Activated naive CD8-positive, alpha-beta T cell (primary cell): ENCODE measurements around the gene MYO15A.
"Not testable (repeated sequence)": the region's sequence is repeated elsewhere in the genome, so short reads cannot be mapped to it uniquely, and the experiment has no call there.

ENCODE experiments used
- H3K27ac Mint-ChIP-seq: one replicate; pipeline ENCODE4 v1.8.0; 2021; ENCODE audit warnings: mixed read lengths
- H3K27me3 Mint-ChIP-seq: one replicate; pipeline ENCODE4 v1.8.0; 2021; ENCODE audit warnings: mixed read lengths
- H3K36me3 Mint-ChIP-seq: one replicate; pipeline ENCODE4 v1.8.0; 2021; ENCODE audit warnings: mixed read lengths
- H3K4me1 Mint-ChIP-seq: one replicate; pipeline ENCODE4 v1.8.0; 2021; ENCODE audit warnings: low read depth, mixed read lengths
- H3K4me3 Mint-ChIP-seq: one replicate; pipeline ENCODE4 v1.8.0; 2021; ENCODE audit warnings: mild to moderate bottlenecking, mixed read lengths
- H3K9me3 Mint-ChIP-seq: one replicate; pipeline ENCODE4 v1.8.0; 2021; ENCODE audit warnings: low read depth, mixed read lengths

Gene MYO15A

DNA sequence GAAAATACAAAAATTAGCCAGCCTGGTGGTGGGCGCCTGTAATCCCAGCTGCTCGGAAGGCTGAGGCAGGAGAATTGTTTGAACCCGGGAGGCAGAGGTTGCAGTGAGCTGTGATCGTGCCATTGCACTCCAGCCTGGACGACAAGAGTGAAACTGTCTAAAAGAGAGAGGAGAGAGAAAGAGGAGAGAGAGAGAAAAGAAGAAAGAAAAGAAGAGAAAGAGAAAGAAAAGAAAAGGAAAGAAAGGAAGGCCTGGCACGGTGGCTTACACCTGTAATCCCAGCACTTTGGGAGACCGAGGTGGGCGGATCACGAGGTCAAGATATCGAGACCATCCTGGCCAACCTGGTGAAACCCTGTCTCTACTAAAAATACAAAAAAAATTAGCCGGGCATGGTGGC lies 108.3 kb downstream of the MYO15A start:
- not testable (repeated sequence) for H3K36me3 Mint-ChIP-seq, H3K4me1 Mint-ChIP-seq, H3K9me3 Mint-ChIP-seq, H3K27me3 Mint-ChIP-seq, H3K4me3 Mint-ChIP-seq, H3K27ac Mint-ChIP-seq

DNA sequence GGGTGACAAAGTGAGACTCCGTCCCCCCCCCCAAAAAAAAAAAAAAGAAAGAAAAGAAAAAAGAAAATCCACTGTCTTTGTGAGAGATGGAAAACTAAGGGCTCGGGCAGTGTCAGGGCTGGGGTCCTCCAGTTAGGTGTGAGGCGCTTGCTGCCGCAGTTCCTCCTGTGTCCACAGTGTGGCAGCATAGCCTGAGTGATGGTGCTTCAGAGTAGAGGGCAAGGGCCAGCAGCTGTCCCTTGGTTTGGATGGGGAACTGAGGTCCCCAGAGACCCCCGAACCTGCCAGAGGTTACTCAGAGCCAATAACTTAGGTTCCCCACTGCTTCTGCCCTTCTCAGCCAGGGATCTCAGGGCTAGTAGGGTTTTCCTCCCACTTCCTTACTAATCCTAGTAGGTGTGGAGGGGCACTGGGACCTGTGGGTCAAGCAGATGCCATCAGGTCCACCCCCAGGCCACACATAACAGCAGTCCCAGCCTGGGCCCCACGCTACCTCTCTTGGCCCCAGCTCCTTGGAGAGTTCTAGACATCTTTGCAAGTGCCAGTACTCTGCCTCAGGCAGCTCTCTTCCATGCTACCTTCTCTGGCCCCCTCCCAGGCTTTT lies 109.0 kb downstream of the MYO15A start:
- H3K27ac Mint-ChIP-seq, result no peak overlapping the region
- no peak overlapping the region for H3K4me3 Mint-ChIP-seq
- H3K4me1 Mint-ChIP-seq, result peaks cover 1% of the 10 kb centered on the region

DNA sequence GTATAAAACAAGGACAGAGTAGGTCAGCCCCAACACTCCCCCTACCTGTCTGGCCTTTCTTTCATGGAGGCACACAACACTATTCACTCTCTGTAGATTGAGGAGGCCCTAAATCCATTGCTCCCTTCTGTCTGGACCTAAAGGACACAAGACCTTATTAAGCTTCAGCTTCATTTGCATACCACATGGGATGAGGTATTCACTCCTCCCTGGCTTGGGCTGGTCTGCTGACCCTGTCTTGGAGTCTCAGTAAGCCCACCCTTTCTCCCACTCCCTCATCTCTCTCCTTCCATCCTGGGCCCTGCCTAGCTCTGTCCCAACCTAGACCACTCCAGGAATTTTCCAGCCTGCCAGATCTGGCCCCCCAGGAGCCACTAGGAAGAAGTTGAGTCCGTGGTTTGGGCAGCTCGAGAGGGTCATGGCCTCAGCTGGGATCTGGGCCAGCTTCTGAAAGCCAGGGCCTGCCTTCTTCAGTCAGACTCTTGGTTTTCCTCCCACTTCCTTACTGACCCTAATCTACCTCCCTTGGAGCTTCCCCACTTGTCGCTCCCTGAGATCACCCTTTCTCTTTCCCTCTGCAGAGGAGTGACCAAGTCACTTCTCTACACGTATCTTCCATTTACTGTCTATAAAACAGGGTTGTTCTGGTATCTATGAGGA lies 110.3 kb downstream of the MYO15A start:
- no peak overlapping the region for H3K4me3 Mint-ChIP-seq
- no peaks in the 10 kb centered on the region for H3K27me3 Mint-ChIP-seq
- H3K9me3 Mint-ChIP-seq, result no peaks in the 10 kb centered on the region
- H3K27ac Mint-ChIP-seq, result no peak overlapping the region
- no peaks in the 10 kb centered on the region for H3K36me3 Mint-ChIP-seq
- peaks cover 1% of the 10 kb centered on the region for H3K4me1 Mint-ChIP-seq

More for the DNA sequence above, 109.0 kb downstream of the MYO15A start:
- Mint-ChIP-seq H3K36me3 (no peaks in the 10 kb centered on the region), H3K27me3 (no peaks in the 10 kb centered on the region), H3K9me3 (no peaks in the 10 kb centered on the region)

DNA sequence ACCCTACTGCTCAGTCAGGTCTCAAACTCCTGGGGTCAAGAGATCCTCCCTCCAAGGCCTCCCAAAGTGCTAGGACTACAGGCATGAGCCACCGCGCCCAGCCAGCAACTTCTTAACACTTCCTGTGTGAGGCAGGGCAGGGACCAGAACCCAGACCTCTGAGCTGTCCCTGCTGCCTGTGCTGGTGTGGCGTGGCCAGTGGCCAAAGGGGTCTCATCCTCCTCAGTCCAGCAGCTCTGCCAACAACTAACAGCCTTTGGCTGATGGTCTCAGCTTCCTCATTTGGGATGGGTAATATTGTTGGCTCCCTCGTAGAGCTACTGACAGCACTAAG lies 115.5 kb downstream of the MYO15A start:
- Mint-ChIP-seq H3K27me3 (no peaks in the 10 kb centered on the region), H3K4me3 (no peak overlapping the region), H3K9me3 (no peaks in the 10 kb centered on the region), H3K36me3 (no peaks in the 10 kb centered on the region), H3K27ac (no peak overlapping the region), H3K4me1 (peaks cover 18% of the 10 kb centered on the region)

DNA sequence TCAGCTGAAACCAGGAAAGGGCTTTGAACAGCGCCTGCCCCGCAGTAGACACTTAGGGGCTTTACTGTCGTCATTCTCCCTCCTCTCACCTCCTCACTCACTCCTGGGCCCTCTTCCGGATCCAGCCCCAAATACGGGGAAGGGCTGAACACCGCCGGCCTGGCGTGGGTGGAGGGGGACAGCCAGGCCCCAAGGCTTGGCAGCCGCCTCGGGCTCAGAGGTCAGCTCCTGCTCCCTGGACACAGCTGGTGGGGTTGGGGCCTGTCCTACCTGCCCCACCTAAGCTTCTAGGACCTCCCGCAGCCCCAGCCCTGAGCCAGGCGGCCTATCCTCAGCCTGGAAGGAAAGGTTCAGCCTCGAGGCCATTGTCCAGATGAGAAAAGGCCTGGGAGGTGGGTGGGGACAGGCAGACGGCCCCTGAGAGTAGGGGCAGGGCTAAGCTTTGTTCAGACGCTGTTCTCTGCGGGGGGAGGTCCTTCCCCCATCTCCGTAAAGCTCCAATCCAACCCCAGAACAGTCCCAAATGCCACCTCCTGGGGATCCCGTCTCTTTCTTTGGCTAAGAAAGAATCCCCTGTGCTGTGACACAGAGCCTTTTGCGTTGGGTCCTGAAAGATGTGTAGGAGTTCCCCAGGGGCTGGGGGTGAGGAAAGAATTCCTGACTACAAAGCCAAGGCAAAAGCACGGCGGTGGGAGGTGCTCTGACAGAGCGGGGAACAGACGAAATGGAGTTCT lies 116.0 kb downstream of the MYO15A start:
- Mint-ChIP-seq H3K4me1 (peaks cover 18% of the 10 kb centered on the region), H3K4me3 (peak overlapping the region; percentile 75), H3K27ac (peak overlapping the region; percentile 66), H3K9me3 (no peaks in the 10 kb centered on the region), H3K27me3 (no peaks in the 10 kb centered on the region), H3K36me3 (no peaks in the 10 kb centered on the region)

DNA sequence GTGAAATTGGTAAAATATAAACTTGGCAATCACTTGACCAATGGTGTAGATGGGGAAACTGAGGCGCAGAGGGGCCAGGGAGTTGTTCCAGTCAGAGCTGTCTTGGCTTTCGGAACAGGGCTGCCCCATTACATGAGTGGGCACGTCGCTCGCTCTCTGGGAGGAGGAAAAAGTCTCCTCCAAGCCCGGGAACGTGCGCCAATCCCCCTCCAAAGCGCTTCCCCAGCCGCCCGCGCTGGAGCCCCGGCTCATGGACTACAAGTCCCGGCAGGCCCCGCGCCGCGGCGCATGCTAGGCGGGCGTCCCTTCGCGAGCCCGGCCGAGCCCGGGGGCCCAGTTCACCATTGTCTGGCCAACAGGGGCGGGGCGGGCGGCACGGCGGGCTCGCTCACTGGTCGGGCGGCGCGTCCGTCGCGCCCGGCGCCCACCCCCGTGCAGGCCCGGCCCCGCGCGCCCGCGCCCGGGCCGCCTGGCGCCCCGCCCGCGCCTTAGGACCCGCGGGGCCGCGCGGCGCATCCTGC lies 116.6 kb downstream of the MYO15A start, which contains the start of gene LLGL1:
Gene LLGL1 (plus strand): TSS at position 515 of the 521 bp plus-strand sequence. CDS start 48 bp downstream, outside the sequence.
- H3K27ac Mint-ChIP-seq, result peak within 1 kb of the TSS; percentile 95
- H3K9me3 Mint-ChIP-seq, result no peaks in the 10 kb centered on the region
- H3K4me3 Mint-ChIP-seq, result peak within 1 kb of the TSS; percentile 99
- H3K27me3 Mint-ChIP-seq, result no peaks in the 10 kb centered on the region
- H3K4me1 Mint-ChIP-seq, result peaks cover 18% of the 10 kb centered on the region
- no peaks in the 10 kb centered on the region for H3K36me3 Mint-ChIP-seq

DNA sequence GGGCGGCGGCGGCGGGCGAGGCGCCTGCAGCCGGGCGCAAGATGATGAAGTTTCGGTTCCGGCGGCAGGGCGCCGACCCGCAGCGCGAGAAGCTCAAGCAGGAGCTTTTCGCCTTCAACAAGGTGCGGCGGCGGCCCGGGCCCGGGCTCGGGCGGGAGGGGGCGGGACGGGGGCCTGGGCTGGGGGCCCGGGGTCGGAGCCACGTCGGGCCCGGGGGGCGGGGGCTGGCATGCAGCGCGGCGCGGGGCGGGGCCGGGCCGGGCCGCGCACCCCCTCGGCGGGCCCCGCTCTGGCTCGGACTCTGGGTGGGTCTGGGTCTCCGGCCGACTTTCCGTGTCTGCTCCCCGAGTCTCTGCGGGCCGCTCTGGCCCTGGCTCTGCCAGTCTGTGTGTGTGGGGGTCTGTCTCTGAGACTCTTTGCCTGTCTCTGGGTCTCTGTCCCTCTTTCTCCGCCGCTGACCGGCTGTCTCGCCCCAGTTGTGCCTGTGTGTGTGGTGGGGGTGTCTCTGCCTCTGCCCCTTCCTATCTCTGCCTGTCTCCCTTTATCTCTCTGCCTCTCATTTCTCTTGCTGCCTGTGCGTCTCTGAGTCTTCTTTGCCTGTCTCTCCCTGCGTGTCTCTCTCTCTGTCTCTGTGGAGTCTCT lies 117.2 kb downstream of the MYO15A start:
- Mint-ChIP-seq H3K9me3 (no peaks in the 10 kb centered on the region), H3K4me1 (peaks cover 18% of the 10 kb centered on the region), H3K27ac (peak overlapping the region; percentile 95), H3K36me3 (no peaks in the 10 kb centered on the region), H3K27me3 (no peaks in the 10 kb centered on the region), H3K4me3 (peak overlapping the region; percentile 99)

DNA sequence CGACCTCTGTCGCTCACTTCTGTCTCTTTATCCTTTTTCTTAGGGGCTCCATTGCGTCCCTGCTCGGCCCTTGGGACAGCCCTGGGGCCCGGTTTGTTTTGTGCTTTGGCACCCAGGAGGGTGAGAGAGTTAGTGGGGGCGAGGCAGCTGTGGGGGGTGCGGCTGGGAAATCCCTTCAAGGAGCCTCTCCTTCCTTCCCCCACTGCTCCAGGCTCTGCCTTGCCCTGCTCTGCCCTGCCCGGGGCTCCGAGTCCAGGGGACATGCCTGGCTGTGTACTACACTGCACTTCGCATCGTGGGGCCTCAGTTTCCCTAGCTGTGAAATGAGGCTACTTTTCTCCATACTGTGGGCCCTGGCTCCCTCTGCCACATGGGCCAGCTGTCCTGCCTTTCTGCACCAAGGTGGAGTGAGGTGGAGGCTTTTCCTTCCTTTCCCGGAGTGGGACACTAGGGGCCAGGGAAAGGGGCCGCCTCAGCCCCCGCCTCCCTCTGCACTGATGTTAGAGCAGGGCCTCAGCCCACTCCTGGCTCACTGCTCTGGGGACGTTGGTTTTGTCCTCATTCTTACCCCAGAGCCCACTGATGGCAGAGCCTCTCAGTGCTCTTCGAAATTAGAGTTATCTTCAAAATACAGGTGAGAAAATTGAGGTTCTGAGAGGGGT lies 117.9 kb downstream of the MYO15A start:
- Mint-ChIP-seq H3K4me3 (peak overlapping the region; percentile 99), H3K27me3 (no peaks in the 10 kb centered on the region), H3K27ac (peak overlapping the region; percentile 95), H3K4me1 (peaks cover 18% of the 10 kb centered on the region), H3K9me3 (no peaks in the 10 kb centered on the region), H3K36me3 (no peaks in the 10 kb centered on the region)

DNA sequence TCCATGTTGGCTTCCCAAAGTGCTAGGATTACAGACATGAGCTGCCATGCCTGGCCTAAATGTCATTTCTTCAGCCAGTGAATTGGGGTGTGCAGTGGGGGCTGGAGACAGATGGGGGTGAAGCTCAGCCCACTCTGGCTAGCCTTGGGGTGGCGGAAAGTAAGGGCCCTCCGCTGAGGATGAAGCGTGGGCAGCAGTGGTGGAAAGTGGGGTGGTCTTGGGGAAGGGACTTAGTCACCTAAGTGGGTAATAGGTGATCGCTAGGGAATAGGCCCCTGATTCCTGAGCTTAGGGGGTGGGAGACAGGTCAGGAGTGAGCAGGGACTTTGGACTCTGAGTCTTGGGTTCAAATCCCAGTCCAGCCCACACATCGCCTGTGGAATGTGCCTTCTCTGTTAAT lies 119.1 kb downstream of the MYO15A start:
- Mint-ChIP-seq H3K27me3 (no peaks in the 10 kb centered on the region), H3K4me1 (peaks cover 18% of the 10 kb centered on the region), H3K9me3 (no peaks in the 10 kb centered on the region), H3K4me3 (no peak overlapping the region), H3K36me3 (no peaks in the 10 kb centered on the region), H3K27ac (no peak overlapping the region)

DNA sequence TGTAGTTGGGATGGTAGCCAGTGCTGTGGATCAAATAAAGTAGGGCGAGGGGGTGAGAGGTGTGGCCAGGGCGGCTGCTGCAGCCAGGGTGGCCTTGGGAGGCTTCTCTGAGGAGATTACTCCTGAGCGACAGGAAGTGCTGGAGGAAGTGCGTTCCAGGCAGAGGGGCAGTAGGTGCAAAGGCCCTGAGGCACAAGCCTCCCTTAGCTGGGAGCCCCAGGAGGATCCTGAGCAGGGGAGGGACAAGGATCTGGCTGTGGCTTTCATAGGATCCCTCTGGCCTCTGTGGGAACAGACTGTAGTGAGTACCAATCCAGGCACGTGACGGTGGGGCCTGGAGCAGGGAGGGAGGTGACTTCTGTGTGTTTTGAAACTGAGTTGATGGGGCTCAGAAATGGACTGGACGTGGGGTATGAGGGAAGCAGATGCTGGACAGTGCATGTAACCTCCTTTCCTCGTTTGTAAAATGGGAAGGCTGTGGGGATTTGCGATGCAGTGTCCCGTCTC lies 119.7 kb downstream of the MYO15A start:
- Mint-ChIP-seq H3K9me3 (no peaks in the 10 kb centered on the region), H3K4me1 (peaks cover 18% of the 10 kb centered on the region), H3K27ac (no peak overlapping the region), H3K27me3 (no peaks in the 10 kb centered on the region), H3K4me3 (no peak overlapping the region), H3K36me3 (no peaks in the 10 kb centered on the region)

DNA sequence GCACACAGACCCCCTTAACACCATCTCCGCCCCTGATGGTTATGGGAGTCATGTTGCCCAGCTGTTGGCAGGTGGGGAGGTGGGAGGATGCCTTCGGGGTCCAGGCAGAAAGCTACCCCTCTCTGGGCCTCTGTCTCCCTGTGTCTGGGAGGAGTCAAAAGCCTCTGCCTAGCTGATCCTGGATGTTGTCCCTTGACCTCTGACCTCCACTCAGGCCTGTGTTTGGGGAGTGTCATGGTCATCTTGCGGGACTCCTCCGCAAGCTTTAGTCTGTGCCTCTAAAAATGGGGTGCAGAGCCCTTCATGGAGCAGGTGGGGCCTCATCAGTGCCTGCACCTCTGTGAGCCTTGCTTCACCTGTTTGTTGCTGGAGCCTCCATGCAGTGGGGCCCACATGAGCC lies 120.7 kb downstream of the MYO15A start:
- Mint-ChIP-seq H3K27me3 (no peaks in the 10 kb centered on the region), H3K36me3 (no peaks in the 10 kb centered on the region), H3K27ac (no peak overlapping the region), H3K4me3 (no peak overlapping the region), H3K9me3 (no peaks in the 10 kb centered on the region), H3K4me1 (peaks cover 18% of the 10 kb centered on the region)
